Suprapubic skin (tissue), 4 donors: ENCODE measurements around the gene GLRX3.

Source experiments
- EP300 ChIP-seq: sonication (generic); formaldehyde crosslinking; IDR thresholded peaks from one replicate; pipeline ENCODE4 v1.6.1; 2017; ENCODE audit warnings: antibody characterized with exemption
- POLR2AphosphoS5 ChIP-seq, 3 donors: sonication (generic); formaldehyde crosslinking; IDR thresholded peaks; one replicate each; pipeline ENCODE4 v1.6.1; 2017; ENCODE audit warnings: antibody characterized with exemption in 3 of 3
- TF ChIP-seq, protein P1 (sequence below), 2 donors: fragments of 200-600 bp in 1 of 2; fragments of 450-650 bp in 1 of 2; sonication (generic) in 1 of 2; IDR thresholded peaks; one replicate each; pipeline ENCODE4 v1.5.1; 2016 to 2019; ENCODE audit warnings: antibody characterized with exemption in 2 of 2, mild to moderate bottlenecking in 1 of 2, moderate library complexity in 1 of 2

DNA sequence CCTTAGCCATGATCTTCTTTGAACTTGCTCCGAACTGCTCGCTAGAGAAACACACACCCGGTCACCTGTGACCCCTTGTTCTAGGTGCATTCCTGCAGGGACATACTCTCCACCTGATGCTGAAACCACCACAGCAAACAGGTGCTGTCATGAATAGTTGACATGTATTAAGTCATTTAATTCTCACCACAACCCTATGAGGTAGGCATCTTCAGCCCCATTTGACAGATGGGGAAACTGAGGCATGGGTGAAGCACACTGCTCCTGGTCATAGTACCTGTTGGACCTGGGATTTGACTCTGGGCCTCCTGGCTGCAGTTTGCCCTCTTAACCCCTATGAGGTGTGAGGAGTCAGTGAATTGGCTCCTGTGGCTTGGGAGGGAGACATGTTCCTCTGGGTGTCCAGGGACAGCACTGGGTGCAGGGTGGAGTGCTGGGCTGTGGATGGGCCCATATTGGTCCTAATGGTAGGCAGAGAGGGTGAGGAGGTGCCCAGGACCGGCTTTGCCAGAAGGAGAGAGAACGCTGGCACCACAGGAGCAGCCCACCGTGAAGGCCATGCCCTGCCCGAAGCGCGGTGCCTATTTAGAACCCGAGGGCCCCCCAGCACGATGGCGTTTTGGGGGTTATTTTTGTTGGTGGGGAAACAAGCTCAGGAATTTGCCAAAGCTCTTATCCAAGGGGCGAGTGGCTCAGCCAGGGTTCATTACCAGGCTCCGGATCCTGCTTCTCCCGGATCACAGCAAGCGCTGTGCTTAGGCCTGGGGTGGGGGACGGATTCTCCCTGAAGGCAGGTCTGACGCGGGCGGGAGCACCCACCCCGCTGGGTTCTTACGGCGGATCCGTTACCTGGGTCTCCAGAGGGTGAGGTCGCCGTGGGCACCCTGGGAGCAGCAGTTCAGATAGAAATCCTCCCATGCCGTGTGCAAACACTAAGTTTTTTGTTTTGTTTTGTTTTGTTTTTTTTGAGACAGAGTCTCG lies 52.3 kb downstream of the GLRX3 start:
- TF ChIP-seq POLR2AphosphoS5 (IDR thresholded peaks at IDR 0.05) (no peak), EP300 (no peak)
- TF ChIP-seq, protein P1, sequence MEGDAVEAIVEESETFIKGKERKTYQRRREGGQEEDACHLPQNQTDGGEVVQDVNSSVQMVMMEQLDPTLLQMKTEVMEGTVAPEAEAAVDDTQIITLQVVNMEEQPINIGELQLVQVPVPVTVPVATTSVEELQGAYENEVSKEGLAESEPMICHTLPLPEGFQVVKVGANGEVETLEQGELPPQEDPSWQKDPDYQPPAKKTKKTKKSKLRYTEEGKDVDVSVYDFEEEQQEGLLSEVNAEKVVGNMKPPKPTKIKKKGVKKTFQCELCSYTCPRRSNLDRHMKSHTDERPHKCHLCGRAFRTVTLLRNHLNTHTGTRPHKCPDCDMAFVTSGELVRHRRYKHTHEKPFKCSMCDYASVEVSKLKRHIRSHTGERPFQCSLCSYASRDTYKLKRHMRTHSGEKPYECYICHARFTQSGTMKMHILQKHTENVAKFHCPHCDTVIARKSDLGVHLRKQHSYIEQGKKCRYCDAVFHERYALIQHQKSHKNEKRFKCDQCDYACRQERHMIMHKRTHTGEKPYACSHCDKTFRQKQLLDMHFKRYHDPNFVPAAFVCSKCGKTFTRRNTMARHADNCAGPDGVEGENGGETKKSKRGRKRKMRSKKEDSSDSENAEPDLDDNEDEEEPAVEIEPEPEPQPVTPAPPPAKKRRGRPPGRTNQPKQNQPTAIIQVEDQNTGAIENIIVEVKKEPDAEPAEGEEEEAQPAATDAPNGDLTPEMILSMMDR (IDR thresholded peaks at IDR 0.05) = no peak
